ENCODE data around the gene KRTAP10-4.
"Not testable (repeated sequence)": the region's sequence is repeated elsewhere in the genome, so short reads cannot be mapped to it uniquely, and the experiment has no call there.

KRTAP10-4 gene, protein sequence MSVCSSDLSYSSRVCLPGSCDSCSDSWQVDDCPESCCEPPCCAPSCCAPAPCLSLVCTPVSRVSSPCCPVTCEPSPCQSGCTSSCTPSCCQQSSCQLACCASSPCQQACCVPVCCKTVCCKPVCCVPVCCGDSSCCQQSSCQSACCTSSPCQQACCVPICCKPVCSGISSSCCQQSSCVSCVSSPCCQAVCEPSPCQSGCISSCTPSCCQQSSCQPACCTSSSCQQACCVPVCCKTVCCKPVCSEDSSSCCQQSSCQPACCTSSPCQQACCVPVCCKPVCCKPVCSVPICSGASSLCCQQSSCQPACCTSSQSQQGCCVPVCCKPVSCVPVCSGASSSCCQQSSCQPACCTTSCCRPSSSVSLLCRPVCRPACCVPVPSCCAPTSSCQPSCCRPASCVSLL

DNA sequence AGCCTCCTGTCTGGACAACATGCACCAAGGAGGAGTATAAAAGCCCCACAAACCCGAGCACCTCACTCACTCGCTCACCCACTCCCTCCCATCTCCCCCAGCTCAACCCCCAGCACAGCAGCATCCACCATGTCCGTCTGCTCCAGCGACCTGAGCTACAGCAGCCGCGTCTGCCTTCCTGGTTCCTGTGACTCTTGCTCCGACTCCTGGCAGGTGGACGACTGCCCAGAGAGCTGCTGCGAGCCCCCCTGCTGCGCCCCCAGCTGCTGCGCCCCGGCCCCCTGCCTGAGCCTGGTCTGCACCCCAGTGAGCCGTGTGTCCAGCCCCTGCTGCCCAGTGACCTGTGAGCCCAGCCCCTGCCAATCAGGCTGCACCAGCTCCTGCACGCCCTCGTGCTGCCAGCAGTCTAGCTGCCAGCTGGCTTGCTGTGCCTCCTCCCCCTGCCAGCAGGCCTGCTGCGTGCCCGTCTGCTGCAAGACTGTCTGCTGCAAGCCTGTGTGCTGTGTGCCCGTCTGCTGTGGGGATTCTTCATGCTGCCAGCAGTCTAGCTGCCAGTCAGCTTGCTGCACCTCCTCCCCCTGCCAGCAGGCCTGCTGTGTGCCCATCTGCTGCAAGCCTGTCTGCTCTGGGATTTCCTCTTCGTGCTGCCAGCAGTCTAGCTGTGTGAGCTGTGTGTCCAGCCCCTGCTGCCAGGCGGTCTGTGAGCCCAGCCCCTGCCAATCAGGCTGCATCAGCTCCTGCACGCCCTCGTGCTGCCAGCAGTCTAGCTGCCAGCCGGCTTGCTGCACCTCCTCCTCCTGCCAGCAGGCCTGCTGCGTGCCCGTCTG lies at the start of gene KRTAP10-4:
KRTAP10-4 (plus strand) TSS at position 100 of the 827 bp plus-strand sequence; CDS start at position 130, 30 bp downstream.
- not testable (repeated sequence) for DNase-seq

DNA sequence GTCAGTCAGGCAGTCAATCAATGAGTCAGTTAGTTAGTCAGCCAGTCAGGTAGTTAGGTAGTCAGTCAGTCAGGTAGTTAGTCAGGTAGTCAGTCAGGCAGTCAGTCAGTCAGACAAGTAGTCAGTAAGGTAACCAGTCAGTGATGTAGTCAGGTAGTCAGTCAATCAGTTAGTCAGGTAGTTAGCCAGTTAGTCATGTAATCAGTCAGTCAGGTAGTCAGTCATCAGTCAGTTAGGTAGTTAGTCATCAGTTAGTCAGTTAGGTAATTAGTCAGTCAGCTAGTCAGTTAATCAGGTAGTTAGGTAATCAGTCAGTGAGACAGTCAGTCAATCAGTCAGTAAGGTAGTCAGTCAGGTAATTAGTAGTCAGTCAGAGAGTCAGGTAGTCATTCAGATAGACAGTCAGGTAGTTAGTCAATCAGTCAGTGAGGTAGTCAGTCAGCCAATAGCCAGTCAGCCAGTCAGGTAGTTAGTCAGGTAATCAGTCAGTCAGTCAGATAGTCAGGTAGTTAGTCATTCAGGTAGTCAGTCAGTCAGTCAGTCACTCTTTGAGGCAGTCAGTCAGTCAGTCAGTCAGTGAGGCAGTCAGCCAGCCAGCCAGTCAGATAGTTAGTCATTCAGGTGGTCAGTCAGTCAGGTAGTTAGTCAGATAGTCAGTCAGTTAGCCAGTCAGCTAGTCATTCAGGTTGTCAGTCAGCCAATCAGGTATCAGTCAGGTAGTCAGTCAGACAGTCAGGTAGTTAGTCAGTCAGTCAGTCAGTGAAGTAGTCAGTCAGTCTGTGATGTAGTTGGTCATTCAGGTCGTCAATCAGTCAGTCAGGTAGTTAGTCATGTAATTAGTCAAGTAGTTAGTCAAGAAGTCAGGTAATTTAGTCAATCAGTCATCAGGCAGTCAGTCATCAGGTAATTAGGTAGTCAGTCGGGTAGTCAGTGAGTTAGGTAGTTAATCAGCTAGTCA lies 48.8 kb upstream of the KRTAP10-4 start:
- no peak for DNase-seq

DNA sequence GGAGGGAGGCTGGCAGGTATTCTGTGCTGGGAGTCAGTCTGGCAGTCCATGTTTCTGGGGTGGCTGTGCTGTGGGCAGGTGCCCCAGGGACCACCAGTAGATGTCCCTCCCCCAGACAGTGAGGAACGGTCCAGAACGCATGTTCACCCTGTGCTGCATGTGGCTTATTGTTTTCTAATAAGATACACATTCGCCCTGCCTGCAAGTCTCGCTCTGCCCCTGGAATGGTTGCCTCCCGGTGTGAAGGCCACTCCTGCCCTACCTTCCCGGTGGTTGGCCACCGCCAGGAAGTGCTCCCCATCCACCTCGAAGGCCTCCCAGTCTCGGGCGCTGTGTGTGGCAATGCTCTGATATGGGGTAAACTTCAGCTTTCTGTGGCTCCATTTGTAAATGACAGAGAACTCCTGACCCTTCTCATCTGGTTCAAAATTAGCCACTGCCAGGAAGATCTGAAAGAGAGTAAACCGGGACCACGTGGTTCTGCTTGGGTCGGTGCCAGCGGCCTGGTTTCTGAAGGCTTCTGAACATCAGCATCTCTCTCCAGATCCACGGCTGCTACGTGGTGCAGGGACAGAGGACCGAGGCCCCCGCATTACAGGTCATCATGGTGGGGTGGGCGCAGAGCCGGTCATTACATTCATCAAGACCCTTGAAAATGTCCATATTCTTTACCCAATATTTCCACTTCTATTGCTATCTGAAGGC lies 48.0 kb upstream of the KRTAP10-4 start:
- no peak for DNase-seq

DNA sequence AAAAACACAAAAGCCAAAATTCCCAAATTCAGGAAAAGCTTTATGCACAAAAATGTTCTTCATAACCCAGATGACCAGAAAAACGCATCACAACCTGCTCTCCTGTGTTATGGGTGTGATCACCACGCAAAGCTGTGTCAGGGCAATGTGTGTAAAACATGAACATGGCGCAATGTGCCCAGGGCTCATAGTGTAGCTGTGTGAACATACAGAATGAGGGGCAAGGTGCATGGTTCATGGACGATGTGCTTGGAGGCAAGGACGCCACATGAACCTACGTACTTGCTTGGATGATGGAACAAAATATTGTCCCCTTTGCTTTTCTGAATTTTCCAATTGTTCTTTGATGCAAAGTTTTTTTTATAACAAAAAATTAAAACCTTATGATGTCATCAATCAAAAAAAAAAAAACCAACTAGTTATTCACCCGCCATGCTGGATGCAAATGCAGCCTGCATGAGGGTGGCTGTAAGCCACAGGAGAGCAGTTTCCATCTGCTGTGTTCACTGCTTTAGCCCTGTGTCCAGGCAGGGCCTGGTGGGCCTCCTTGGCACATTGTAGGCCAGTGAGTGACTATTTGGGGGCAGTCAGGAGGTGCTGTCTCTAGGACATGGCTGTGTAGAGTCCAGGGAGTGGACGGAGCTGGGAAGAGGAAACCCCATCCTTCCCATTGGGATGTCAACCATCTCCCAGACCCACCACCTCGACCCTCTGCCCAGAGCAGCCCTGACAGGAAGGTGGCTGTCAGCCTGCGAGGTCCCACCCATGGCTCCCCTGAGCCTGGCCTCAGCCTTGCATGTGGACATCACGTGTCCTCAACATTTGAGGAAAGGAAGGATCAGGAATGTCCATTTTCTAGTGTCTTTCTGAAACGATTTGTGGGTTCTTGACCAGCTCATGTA lies 47.2 kb upstream of the KRTAP10-4 start:
- no peak for DNase-seq

DNA sequence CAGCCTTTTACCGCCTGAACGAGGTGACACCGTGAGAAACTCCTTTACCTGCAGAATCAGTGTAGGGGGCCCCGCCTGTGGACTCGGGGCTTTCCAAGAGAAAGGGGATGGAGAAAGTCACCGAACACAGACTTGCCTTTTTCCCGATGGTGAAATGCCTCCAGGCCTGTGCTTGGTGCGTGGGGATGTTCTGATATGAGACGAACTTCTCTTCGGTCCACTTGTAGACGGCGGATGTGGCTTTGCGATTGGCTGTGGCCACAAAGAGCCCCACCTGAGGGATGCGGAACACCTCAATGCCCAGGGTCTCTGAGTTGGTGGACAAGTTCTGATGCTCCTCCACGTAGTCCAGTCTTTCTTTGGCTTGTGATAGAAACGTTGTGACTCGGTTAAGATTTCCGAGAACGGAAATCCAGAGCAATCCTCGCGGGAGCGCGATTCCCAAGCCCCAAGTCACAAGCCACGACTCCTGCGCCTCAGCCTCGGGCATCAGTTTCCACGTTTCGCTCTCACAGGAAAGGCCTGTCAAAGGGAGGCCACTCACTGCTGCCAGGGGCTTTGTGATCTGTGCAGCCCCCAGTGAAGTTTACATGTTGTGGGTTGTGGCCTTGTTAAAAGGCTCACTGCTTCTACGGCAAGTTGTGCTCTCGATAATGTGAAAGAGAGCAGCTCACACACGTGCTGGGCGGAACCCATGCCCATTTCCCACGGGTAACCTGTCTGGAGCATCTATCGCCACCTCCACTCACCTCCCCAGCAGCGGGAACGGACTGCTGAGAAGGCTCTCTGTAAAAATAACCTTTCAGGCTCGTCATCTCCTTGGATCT lies 46.2 kb upstream of the KRTAP10-4 start:
- no peak for DNase-seq

DNA sequence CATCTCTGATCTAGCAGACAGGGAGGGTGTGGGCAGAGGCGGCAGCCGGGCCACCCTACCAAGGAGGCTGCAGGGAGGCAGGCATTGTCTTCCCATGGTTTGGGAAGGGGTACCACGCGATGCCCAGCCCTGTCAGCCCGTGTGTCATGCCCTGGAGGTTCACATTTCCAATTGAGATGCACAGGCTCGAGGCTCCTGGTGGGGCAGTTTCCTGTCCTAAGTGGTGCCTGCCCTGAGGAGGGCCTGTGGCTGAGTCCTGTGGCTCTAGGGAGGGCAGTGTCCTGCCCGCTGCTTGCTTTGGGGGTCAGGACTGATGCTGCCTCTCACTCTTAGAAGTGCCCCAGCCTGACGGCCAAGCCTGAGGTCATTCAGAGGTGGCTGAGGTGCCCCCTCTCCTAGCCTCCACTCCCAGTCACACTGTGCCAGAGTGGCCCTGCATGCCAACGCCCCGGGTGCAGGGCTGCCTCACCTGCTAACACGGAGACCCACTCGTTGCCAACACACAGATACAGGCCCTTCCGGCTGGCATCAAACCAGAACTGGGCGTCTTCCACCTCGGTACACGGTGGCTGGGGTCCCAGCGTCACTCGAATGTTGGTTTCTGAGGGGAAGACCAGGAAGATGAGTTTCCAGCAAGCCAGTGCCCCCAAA lies 45.4 kb upstream of the KRTAP10-4 start:
- no peak for DNase-seq

DNA sequence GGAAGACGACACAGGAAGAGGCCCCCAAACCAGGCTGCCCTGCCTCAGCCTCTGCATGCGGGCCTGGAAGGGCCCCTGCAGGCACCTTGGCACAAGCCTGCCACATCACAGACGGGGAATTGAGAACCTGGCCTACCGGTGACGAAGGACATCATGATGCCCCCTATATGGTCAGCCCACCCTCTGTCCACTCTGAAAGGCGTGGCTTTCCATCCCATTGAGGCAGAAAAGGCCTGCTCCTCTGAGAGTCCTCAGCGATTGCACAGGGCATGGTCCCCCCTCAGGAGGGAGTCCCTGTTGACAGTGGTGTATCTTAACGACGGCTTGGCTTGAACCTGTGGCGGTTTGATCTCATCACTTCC lies 44.9 kb upstream of the KRTAP10-4 start:
- DNase-seq: no peak

DNA sequence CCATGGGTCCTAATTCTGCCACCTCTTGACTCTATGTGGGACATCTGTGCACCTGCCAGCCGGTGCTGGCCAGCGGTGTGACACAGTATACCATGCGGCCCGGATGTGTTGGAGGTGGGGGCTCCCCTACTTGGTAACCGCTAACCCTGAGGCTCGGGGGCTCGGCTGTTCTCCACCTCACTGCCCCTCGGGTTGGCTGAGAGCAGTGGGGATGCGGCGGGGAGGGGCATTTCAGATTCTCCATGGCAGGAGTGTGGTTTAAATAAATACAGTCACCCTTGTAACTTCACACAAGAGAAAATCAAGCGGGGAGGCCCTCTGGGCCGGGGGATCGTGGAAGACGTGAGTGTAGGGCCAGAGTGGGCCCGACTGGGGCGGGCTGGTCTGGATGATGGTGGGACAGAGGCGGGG lies 44.5 kb upstream of the KRTAP10-4 start:
- no peak for DNase-seq

DNA sequence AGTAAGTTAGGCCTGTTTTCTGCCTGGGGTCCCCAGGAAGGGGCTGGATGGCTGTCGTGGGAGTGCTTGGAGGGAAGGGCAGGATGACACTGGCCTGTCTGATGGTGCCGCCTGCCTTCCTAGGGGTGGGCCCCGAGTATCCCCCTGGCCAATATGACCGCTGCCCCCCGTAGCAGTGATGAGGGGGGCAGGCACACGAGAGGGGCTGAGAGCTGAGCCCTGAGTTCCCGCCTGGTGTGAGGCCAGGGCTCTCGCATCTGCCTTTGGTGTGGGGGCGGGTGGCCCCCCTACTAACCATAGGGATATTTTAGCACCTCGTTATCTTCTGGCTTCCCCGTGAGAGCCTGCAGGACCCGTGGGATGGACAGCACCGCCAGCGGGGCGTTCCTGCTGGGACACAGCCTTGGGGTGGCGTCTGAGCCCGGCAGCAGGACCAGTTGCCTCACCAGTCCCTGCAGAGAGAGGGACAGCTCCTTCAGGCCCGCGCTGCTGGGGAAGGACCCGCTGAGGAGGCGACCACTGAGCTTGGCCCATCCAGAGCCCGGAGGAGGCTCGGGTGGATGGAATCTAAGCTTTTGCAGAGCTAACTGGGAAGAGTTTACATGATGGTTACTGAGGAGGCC lies 43.9 kb upstream of the KRTAP10-4 start:
- DNase-seq: no peak

DNA sequence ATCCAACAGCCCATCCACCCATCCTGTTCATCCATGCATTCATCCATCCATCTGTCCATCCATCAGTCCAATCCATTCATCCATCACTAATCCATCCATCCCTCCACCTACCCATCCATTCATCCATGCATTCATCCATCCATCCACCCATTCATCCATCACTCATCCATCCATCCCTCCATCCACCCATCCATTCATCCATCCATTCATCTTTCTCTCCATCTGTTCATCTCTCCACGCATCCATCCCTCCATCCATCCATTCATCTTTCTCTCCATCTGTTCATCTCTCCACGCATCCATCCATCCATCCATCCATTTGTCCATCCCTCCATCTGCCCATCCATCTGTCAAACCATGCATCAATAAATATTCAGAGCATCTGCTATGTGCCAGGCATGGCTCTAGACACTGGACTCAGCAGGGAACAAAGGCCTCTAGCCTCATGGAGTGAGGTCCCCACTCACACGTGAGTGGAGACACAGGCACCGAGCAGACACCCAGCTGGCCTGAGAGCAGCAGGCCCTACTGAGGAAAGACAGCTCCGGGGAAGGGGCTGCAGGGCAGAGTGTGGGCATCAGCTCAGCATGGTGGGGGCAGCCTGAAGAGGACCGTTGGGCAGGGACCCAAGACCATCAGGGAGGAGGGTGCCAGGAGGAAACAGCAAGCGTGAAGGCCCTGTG lies 43.2 kb upstream of the KRTAP10-4 start:
- no peak for DNase-seq

DNA sequence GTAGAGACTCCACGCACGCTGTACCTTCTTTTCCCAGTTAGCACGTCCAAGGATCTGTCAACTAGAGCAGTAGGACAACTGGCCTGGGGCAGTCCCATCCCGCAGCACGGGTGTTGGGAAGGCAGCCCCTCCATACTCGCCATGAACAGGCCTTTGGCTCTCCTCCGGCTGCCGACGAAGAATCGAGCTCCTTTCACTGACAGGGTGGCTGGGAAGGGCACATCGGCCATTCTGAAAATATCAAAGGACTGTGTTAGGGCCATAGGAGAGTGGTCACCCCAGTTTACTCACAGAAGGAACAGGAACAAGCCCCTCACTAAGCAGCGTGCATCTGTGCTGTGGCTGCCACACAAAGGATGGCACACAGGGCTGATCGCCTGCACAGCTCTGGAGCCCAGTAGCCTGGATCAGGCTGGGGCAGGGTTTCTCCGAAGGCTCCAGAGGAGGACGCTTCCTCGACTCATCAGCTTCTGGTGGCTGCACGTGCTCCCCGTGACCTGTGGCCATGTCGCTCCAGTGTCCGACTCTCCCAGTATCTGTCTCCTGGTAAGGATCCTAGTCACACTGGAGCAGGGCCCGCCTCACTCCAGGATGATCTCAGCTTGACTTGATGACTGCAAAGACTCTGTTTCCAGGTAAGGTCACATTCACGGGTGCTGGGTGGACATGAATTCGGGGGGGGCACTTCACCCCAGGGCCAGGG lies 42.5 kb upstream of the KRTAP10-4 start:
- no peak for DNase-seq

DNA sequence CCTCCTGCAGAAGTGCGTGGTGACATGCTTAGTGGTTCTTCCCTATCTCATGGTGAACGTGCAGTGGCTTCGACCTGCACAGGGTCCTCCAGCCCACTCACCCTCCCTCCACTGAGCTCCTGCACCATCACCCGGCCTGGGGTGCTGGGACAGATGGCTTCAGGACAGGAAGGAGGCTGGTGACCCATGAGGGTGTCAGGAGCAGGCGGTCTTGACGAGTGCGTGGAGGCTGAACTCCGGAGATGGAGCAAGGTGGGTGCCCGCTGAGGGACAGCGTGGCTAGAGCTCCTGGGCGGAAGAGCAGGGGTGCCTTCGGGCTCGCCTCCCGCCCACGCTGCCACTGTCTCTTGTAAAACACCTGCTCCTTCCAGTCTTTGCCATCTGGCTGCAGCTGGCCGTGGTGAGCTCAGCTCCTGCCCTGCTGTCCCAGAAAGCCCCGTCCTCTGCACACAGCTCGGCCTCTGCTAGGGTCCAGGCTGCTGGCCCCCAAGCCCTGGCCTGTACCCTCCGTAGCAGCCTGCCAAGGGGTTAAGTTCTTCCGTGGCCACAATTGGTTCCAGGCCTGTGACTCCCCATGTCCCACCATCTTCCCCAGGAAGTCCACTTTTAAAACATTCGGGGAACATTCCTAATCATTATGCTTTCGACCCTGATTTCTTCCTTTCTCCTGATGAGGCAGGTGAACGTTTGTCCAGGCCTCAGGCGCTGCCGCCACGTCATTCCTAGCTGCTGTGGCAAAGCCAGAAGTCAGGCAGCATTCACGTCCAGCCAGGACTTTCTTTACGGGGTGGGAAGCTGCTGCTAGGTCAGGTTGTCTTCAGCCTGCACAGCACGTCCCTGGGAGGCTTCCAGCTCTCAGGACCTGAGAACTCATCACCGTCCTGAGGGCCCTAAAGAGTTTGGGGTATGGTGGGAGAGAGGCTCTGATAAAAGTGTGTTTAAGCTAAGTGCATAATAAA lies 41.6 kb upstream of the KRTAP10-4 start:
- no peak for DNase-seq

DNA sequence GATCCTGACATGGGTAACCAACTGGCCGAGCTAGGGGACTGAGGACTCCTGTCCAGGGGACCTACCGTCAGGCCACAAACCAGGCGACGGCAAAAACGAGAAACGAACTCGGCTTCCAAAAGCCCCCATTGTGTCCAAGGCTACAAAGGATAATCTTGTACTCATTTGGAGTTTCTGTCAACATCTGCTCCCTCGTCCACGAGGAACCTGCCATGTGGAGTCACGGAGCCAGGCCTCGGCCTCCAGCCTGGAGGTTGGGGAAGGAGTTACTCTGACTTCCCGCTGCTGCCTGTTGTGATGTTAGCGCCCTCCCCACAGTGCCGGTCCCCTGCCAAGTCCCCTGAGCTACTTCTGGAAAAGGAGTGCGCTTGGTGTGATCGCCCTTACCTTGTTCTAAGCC lies 40.8 kb upstream of the KRTAP10-4 start:
- DNase-seq: no peak

DNA sequence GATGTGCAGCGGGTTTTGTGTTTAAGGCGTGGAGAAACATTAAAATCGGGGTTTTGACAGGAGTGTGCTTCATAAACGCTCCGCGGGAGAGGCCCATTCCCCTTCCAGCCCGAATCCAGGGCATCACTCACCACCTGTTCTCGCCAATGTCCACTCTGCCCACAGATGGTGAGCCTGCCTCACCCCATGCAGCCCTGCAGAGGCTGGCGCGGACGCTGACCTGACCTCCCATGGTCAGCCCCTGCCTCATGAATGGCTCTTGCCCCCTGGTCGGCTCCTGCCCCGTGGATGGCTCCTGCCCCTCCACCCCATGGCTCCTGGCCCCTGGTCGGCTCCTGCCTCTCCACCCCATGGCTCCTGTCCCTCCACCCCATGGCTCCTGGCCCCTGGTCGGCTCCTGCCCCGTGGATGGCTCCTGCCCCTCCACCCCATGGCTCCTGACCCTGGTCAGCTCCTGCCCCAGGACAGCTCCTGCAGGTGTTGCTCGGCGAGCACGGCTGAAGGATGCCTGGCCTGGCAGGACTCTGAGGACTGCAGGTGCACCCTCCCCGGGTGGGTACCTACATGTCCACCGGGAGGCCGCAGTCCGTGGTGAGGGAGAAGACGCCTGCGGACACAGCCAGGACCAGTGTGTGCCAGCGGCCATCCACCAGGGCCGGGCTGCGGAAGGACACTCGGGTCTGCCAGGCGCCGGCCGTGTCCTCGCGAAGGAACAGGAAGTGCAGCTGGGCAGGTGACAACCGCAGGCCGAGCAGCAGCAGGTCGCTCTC lies 40.2 kb upstream of the KRTAP10-4 start:
- DNase-seq: no peak

DNA sequence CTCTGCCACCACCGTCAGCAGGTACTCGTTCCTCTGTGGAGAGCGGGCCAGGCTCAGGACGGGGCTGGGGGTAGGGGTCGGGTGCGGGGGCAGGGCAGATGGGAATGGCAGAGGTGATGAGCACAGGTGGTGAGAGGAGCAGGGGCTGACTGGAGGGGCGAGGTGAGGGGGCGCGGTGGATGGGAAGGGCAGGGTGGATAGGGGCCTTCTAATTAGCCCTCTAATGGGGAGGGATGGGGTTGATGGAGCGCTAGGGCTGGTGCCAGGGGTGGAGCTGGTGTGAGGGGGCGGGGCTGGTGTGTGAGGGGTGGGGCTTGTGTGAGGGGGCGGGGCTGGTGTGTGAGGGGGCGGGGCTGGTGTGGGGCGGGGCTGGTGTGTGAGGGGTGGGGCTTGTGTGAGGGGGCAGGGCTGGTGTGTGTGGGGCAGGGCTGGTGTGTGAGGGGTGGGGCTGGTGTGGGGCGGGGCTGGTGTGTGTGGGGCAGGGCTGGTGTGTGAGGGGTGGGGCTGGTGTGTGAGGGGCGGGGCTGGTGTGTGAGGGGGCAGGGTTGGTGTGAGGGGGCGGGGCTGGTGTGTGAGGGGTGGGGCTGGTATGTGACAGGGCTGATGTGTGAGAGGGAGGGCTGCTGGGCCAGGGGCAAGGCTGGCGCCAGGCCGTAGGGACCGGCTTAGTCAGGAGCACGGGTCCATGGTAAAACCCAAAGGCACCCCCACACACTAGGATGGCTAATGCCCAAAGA lies 39.5 kb upstream of the KRTAP10-4 start:
- no peak for DNase-seq
